HG03064 (cell line): Measurements from ENCODE around the gene BCORL1.

ENCODE experiments used
- ATAC-seq: cut with Tn5 transposase; IDR thresholded peaks from one replicate; pipeline ENCODE4 v1.9.1; 2021; ENCODE audit warnings: low read depth; ENCODE audit not compliant: unreplicated experiment

BCORL1 gene

GRCh38 chrX:130012683-130013082 lies 30.2 kb downstream of the BCORL1 start:
- ATAC-seq = no peak

GRCh38 chrX:130013661-130014060 lies 31.2 kb downstream of the BCORL1 start:
- ATAC-seq = no peak

- ATAC-seq = no peak
These were observed 31.9 kb downstream of the BCORL1 start for GRCh38 chrX:130014356-130014755.

GRCh38 chrX:130014770-130015169 lies 32.3 kb downstream of the BCORL1 start:
- no peak for ATAC-seq

GRCh38 chrX:130015181-130015580 lies 32.7 kb downstream of the BCORL1 start:
- no peak for ATAC-seq

- no peak for ATAC-seq
These were observed 35.7 kb downstream of the BCORL1 start for GRCh38 chrX:130018143-130018542.

- no peak for ATAC-seq
These were observed 38.4 kb downstream of the BCORL1 start for GRCh38 chrX:130020661-130021324.

- ATAC-seq = peak; percentile 97
These were observed 41.7 kb downstream of the BCORL1 start for GRCh38 chrX:130024127-130024526.

- no peak for ATAC-seq
These were observed 42.8 kb downstream of the BCORL1 start for GRCh38 chrX:130025256-130025655.

GRCh38 chrX:130027569-130027968 lies 45.1 kb downstream of the BCORL1 start:
- ATAC-seq = no peak

GRCh38 chrX:130028196-130028595 lies 45.8 kb downstream of the BCORL1 start:
- ATAC-seq = no peak

GRCh38 chrX:130030826-130031225 lies 48.4 kb downstream of the BCORL1 start:
- no peak for ATAC-seq

GRCh38 chrX:130032552-130032951 lies 50.1 kb downstream of the BCORL1 start:
- no peak for ATAC-seq

- no peak for ATAC-seq
These were observed 51.7 kb downstream of the BCORL1 start for GRCh38 chrX:130034178-130034577.

GRCh38 chrX:130039847-130040246 lies 57.4 kb downstream of the BCORL1 start:
- no peak for ATAC-seq

- ATAC-seq = no peak
These were observed 65.0 kb downstream of the BCORL1 start for GRCh38 chrX:130047416-130047815.

- ATAC-seq = no peak
These were observed 66.3 kb downstream of the BCORL1 start for GRCh38 chrX:130048686-130049222.

- ATAC-seq = no peak
These were observed 67.4 kb downstream of the BCORL1 start for GRCh38 chrX:130049821-130050220.

GRCh38 chrX:130051176-130051845 lies 68.9 kb downstream of the BCORL1 start:
- no peak for ATAC-seq

GRCh38 chrX:130053236-130053635 lies 70.8 kb downstream of the BCORL1 start:
- no peak for ATAC-seq

GRCh38 chrX:130055103-130055502 lies 72.7 kb downstream of the BCORL1 start:
- no peak for ATAC-seq

GRCh38 chrX:130055899-130056298 lies 73.5 kb downstream of the BCORL1 start:
- ATAC-seq = no peak
